WERI-Rb-1 (cell line): ENCODE data around the gene TMEM132D.

ENCODE experiments used
- DNase-seq: peaks from one replicate; pipeline ENCODE4 v3.0.0-alpha.2; 2020
- H3K27ac ChIP-seq: fragments of 250-450 bp; sonication (Bioruptor Pico); 2 replicates; pipeline ENCODE4 v1.5.1; 2020; ENCODE audit warnings: mild to moderate bottlenecking, moderate library complexity
- H3K27me3 ChIP-seq: fragments of 250-450 bp; sonication (Bioruptor Pico); 2 replicates; pipeline ENCODE4 v1.5.1; 2021; ENCODE audit warnings: mild to moderate bottlenecking, low read depth, moderate library complexity; ENCODE audit not compliant: insufficient read depth, severe bottlenecking
- H3K36me3 ChIP-seq: fragments of 250-450 bp; sonication (Bioruptor Pico); 2 replicates; pipeline ENCODE4 v1.5.1; 2020; ENCODE audit warnings: mild to moderate bottlenecking, moderate library complexity
- H3K4me3 ChIP-seq: 2 replicates; pipeline ENCODE4 v1.5.1; 2011; ENCODE audit warnings: low read depth, mild to moderate bottlenecking, control low read depth, low read length
- H3K9me3 ChIP-seq: fragments of 250-450 bp; sonication (Bioruptor Pico); 2 replicates; pipeline ENCODE4 v1.5.1; 2021; ENCODE audit warnings: mild to moderate bottlenecking, moderate library complexity; ENCODE audit not compliant: severe bottlenecking
- CTCF ChIP-seq: IDR thresholded peaks from 2 replicates; pipeline ENCODE4 v1.5.1; 2011; ENCODE audit warnings: low read depth, mild to moderate bottlenecking, control low read depth, inconsistent platforms, low read length

The TMEM132D gene

DNA sequence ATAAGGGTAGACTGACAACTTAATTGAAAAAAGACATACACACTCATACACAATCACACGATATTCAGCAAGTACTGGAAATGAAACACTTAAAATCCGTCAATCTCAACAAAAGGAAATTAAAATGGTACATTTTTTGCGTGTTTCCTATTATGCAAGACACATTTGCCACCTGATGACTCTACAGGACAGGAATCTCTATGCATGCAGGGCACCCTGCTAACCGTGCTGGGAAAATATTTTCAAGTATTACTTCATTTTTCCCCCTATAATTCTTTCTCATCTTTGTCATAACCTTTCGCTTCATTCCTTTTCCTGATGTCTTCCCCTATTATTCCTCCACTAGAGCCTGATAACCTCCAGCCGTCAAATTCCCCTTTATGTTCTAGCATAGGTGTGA, 150.2 kb downstream of the TMEM132D start:
- no peak for DNase-seq
- TF ChIP-seq CTCF, result no peak
- Histone ChIP-seq H3K4me3 (no peak overlapping the region), H3K9me3 (no peaks in the 10 kb centered on the region), H3K27me3 (no peaks in the 10 kb centered on the region), H3K36me3 (no peaks in the 10 kb centered on the region), H3K27ac (no peak overlapping the region)

DNA sequence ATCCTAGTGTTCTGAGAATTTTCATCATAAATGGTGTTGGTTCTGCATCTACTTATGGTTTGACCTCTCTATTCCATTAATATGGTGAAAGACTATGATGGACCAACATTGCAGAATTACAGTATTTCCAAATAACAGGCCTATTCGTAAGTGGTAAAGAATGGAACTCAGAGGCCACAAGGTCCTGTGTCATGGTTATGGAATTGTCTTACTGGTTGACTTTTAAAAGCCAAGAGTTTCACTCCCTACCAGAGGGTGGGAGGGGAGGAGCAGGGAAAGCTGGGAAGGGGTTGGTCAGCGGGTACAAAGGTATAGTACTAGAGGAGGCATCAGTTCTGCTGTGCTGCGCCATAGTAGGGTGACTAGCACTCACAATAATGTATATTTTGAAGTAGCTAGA, 153.4 kb downstream of the TMEM132D start:
- TF ChIP-seq CTCF, result no peak
- no peaks in the 10 kb centered on the region for H3K9me3 ChIP-seq
- no peak overlapping the region for H3K27ac ChIP-seq
- no peaks in the 10 kb centered on the region for H3K36me3 ChIP-seq
- H3K4me3 ChIP-seq, result no peak overlapping the region
- DNase-seq, result no peak
- H3K27me3 ChIP-seq, result no peaks in the 10 kb centered on the region

GRCh38 chr12:129746318-129746717, 157.5 kb downstream of the TMEM132D start:
- no peak overlapping the region for H3K27ac ChIP-seq
- DNase-seq, result no peak

DNA sequence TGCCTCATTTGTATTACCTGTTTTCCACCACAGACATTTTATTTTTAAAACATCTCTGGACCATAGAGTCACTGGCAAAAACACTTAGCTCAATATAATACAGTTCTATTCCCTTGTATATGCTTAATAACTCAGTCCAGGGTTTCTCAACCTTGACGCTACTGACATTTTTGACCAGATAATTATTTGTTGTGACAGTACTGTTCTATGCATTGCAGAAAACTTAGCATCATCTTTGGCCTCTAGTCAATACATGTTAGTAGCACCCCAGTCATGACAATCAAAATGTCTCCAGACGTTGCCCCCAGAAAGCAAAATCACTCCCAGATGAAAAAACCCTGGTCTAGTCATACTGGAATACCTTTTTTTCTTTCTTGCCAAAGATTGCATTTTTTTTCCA, 174.7 kb downstream of the TMEM132D start:
- H3K36me3 ChIP-seq, result no peaks in the 10 kb centered on the region
- no peak for TF ChIP-seq CTCF
- H3K4me3 ChIP-seq, result no peak overlapping the region
- H3K27me3 ChIP-seq, result peaks cover 3% of the 10 kb centered on the region
- DNase-seq, result no peak
- H3K9me3 ChIP-seq, result no peaks in the 10 kb centered on the region
- no peak overlapping the region for H3K27ac ChIP-seq

More at GRCh38 chr12:129746318-129746717, 157.5 kb downstream of the TMEM132D start:
- H3K27me3 ChIP-seq, result no peaks in the 10 kb centered on the region
- no peak for TF ChIP-seq CTCF
- H3K36me3 ChIP-seq, result no peaks in the 10 kb centered on the region
- H3K9me3 ChIP-seq, result no peaks in the 10 kb centered on the region
- no peak overlapping the region for H3K4me3 ChIP-seq

DNA sequence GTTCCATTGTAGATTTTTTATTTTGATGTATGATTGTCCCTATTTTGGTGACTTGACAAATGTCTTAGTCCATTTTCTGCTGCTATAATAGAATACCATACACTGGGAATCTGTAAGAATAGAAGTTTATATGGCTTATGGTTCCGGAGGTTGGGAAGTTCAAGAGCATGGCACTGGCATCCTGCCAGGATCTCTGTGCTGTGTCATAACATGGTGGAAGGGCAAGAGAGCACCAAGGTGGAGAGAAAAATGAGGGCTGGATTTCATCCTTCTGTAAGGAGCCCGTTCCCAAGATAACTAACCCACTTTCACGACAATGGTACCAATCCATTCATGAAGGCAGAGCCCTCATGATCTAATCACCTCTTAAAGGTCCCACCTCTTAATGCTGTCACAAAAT, 176.7 kb downstream of the TMEM132D start:
- TF ChIP-seq CTCF, result no peak
- H3K27ac ChIP-seq, result no peak overlapping the region
- no peaks in the 10 kb centered on the region for H3K9me3 ChIP-seq
- no peak overlapping the region for H3K4me3 ChIP-seq
- no peak for DNase-seq
- H3K36me3 ChIP-seq, result no peaks in the 10 kb centered on the region
- H3K27me3 ChIP-seq, result peaks cover 3% of the 10 kb centered on the region

DNA sequence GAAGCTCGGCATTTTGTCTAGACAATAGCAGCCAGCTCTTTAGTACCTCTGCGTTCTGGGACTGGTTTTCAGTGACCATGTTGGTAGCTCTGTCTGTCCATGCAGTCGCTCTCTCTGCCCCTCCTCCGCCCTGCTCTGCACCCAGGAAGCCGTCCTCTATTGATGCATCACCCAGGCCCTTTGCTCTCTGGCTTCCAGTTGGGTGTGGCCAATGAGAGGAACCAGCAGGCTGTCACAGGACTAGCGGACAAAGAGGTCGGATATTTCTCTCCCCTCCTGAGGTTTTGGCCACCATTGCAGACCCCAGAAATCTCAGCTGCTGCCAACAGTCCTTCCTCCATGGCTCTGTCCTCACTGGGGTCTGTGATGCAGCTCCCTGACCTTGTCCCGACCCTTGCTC, 180.6 kb downstream of the TMEM132D start:
- no peak for DNase-seq
- TF ChIP-seq CTCF, result no peak

More for the DNA sequence above, 180.6 kb downstream of the TMEM132D start:
- Histone ChIP-seq H3K4me3 (no peak overlapping the region), H3K36me3 (no peaks in the 10 kb centered on the region), H3K9me3 (no peaks in the 10 kb centered on the region), H3K27me3 (peaks cover 3% of the 10 kb centered on the region), H3K27ac (no peak overlapping the region)
